ENCODE measurements around the gene MTG2.

- TF ChIP-seq POLR2A (IDR thresholded peaks at IDR 0.05), result no peak
- no peak for TF ChIP-seq CTCF (IDR thresholded peaks at IDR 0.05)
These were observed 29.0 kb downstream of the MTG2 start for GRCh38 chr20:62211769-62212288.
